IMR-90 (cell line): ENCODE results near the gene SRP14. TPM values are rescaled to one million over a fixed set of nuclear protein-coding genes. Genes with fewer than 3 reads are reported as not detected.

Source experiments
- ATAC-seq: fragments of 200-7000 bp; cut with Tn5 transposase; 2 replicates; pipeline ENCODE4 v1.9.1; 2020; ENCODE audit warnings: low read depth, mild to moderate bottlenecking, moderate library complexity
- BruUV-seq: library from RNA; stranded (reverse); fragments of 400-500 nt; replicated peaks from 2 replicates; lab custom pipeline; 2021; lab: Mats Ljungman, UMichigan
- CTCF ChIA-PET: fragments of 300-600 bp; formaldehyde crosslinking; extraction: SDS; loops from one replicate; lab custom pipeline; 2021; ENCODE audit warnings: antibody characterized with exemption; lab: Yijun Ruan, JAX
- POLR2A ChIA-PET: fragments of 300-600 bp; sonication (Branson Sonifier 250); formaldehyde crosslinking; loops from one replicate; lab custom pipeline; 2022; ENCODE audit warnings: antibody characterized with exemption; ENCODE audit not compliant: unreplicated experiment; lab: Charles Lee
- DNase-seq: peaks from one replicate; pipeline ENCODE4 v3.0.0; 2013
- H2AFZ ChIP-seq: replicated peaks from 2 replicates; pipeline ENCODE3; 2013; ENCODE audit warnings: low read length, mild to moderate bottlenecking; ENCODE audit not compliant: poor library complexity
- H2AK5ac ChIP-seq: 2 replicates; pipeline ENCODE4 v1.6.1; 2013; ENCODE audit warnings: low read depth, low read length, inconsistent platforms
- H2AK9ac ChIP-seq: replicated peaks from 2 replicates; pipeline ENCODE3; 2013; ENCODE audit warnings: mild to moderate bottlenecking, low read depth, low read length, moderate library complexity; ENCODE audit not compliant: poor library complexity
- H2BK120ac ChIP-seq: 2 replicates; pipeline ENCODE4 v1.6.1; 2013; ENCODE audit warnings: low read depth, low read length, inconsistent platforms
- H2BK15ac ChIP-seq: 3 replicates; pipeline ENCODE4 v1.6.1; 2013; ENCODE audit warnings: low read depth, low read length, inconsistent platforms
- H2BK20ac ChIP-seq: 2 replicates; pipeline ENCODE4 v1.6.1; 2013; ENCODE audit warnings: low read depth, mild to moderate bottlenecking, inconsistent platforms, low read length, moderate library complexity
- H2BK5ac ChIP-seq: 2 replicates; pipeline ENCODE4 v1.6.1; 2013; ENCODE audit warnings: mild to moderate bottlenecking, low read depth, low read length, inconsistent platforms; ENCODE audit not compliant: poor library complexity, severe bottlenecking
- H3K14ac ChIP-seq: replicated peaks from 2 replicates; pipeline ENCODE4 v1.6.1; 2013; ENCODE audit warnings: low read depth, low read length, inconsistent platforms
- H3K18ac ChIP-seq: 2 replicates; pipeline ENCODE4 v1.6.1; 2013; ENCODE audit warnings: low read depth, low read length, control low read depth
- H3K23ac ChIP-seq: 2 replicates; pipeline ENCODE4 v1.6.1; 2013; ENCODE audit warnings: low read depth, low read length, inconsistent platforms
- H3K27ac ChIP-seq: 2 replicates; pipeline ENCODE4 v1.5.1; 2013; ENCODE audit warnings: mild to moderate bottlenecking, control low read depth, low read length; ENCODE audit not compliant: insufficient read depth
- H3K27me3 ChIP-seq: 2 replicates; pipeline ENCODE4 v1.6.1; 2013; ENCODE audit warnings: low read length; ENCODE audit not compliant: control insufficient read depth, insufficient read depth
- H3K36me3 ChIP-seq: 2 replicates; pipeline ENCODE4 v1.6.1; 2013; ENCODE audit warnings: low read length, mixed read lengths; ENCODE audit not compliant: control insufficient read depth, insufficient read depth
- H3K4ac ChIP-seq: 2 replicates; pipeline ENCODE4 v1.6.1; 2013; ENCODE audit warnings: low read depth, low read length, inconsistent platforms
- H3K4me1 ChIP-seq: 2 replicates; pipeline ENCODE4 v1.6.1; 2013; ENCODE audit warnings: low read length, mixed read lengths; ENCODE audit not compliant: control insufficient read depth, insufficient read depth
- H3K4me2 ChIP-seq: 2 replicates; pipeline ENCODE4 v1.6.1; 2013; ENCODE audit warnings: low read depth, mild to moderate bottlenecking, control low read depth, low read length, moderate library complexity
- H3K4me3 ChIP-seq: 2 replicates; pipeline ENCODE4 v1.5.1; 2013; ENCODE audit warnings: low read depth, mild to moderate bottlenecking, control low read depth, low read length, moderate library complexity; ENCODE audit not compliant: insufficient read depth
- H3K56ac ChIP-seq: 2 replicates; pipeline ENCODE4 v1.6.1; 2013; ENCODE audit warnings: low read length, inconsistent platforms; ENCODE audit not compliant: insufficient read depth; ENCODE audit errors: extremely low read depth
- H3K79me1 ChIP-seq, 2 experiments: 2 replicates each; pipeline ENCODE4 v1.6.1; 2013; ENCODE audit warnings: low read length in 2 of 2, inconsistent platforms in 1 of 2, low read depth in 1 of 2
- H3K9ac ChIP-seq: 2 replicates; pipeline ENCODE4 v1.6.1; 2013; ENCODE audit warnings: low read depth, low read length, control low read depth
- H3K9me1 ChIP-seq: 2 replicates; pipeline ENCODE4 v1.6.1; 2013; ENCODE audit warnings: low read length, inconsistent platforms; ENCODE audit not compliant: insufficient read depth
- H3K9me3 ChIP-seq: 2 replicates; pipeline ENCODE4 v1.6.1; 2013; ENCODE audit warnings: low read length; ENCODE audit not compliant: control insufficient read depth, insufficient read depth
- H4K20me1 ChIP-seq: 2 replicates; pipeline ENCODE4 v1.6.1; 2013; ENCODE audit warnings: low read length, inconsistent platforms; ENCODE audit not compliant: insufficient read depth
- H4K5ac ChIP-seq: 2 replicates; pipeline ENCODE4 v1.6.1; 2013; ENCODE audit warnings: mild to moderate bottlenecking, low read depth, low read length, control low read depth
- H4K8ac ChIP-seq, 2 experiments: 2 replicates each; pipeline ENCODE4 v1.6.1; 2013; ENCODE audit warnings: low read depth in 2 of 2, low read length in 2 of 2, control low read depth in 1 of 2, inconsistent platforms in 1 of 2
- H4K91ac ChIP-seq: 2 replicates; pipeline ENCODE4 v1.6.1; 2013; ENCODE audit warnings: low read depth, low read length, inconsistent platforms; ENCODE audit not compliant: insufficient read depth
- CEBPB ChIP-seq: IDR thresholded peaks from 2 replicates; pipeline ENCODE4 v1.6.1; 2012; ENCODE audit warnings: low read depth, low read length, improper control_type of control experiment
- CHD1 ChIP-seq: IDR thresholded peaks from 2 replicates; pipeline ENCODE4 v1.6.1; 2012; ENCODE audit warnings: low read depth, low read length, improper control_type of control experiment
- FOS ChIP-seq: fragments of 150-350 bp; IDR thresholded peaks from 2 replicates; pipeline ENCODE4 v1.6.1; 2016; ENCODE audit warnings: low read depth, low read length
- MAFK ChIP-seq: IDR thresholded peaks from 2 replicates; pipeline ENCODE4 v1.6.1; 2012; ENCODE audit warnings: low read depth, low read length, improper control_type of control experiment
- MAZ ChIP-seq: IDR thresholded peaks from 2 replicates; pipeline ENCODE4 v1.6.1; 2012; ENCODE audit warnings: low read depth, mild to moderate bottlenecking, low read length, improper control_type of control experiment, moderate library complexity, borderline replicate concordance
- MXI1 ChIP-seq: IDR thresholded peaks from 2 replicates; pipeline ENCODE4 v1.6.1; 2012; ENCODE audit warnings: low read depth, mild to moderate bottlenecking, low read length, moderate library complexity, borderline replicate concordance
- RCOR1 ChIP-seq: IDR thresholded peaks from 2 replicates; pipeline ENCODE4 v1.6.1; 2012; ENCODE audit warnings: mild to moderate bottlenecking, low read length, improper control_type of control experiment; ENCODE audit not compliant: insufficient replicate concordance
- SMC3 ChIP-seq: fragments of 150-350 bp; IDR thresholded peaks from 2 replicates; pipeline ENCODE4 v1.6.1; 2016; ENCODE audit warnings: low read depth, mild to moderate bottlenecking, antibody characterized with exemption, low read length, moderate library complexity
- WGBS, 2 experiments: methylation state at CpG; one replicate each; pipeline versions ENCODE4 v1.1.5 to v1.1.7; 2013; ENCODE audit warnings: missing lambda C conversion rate in 2 of 2; ENCODE audit not compliant: insufficient read length in 1 of 2; ENCODE audit errors: extremely low coverage in 2 of 2; 5-methylcytosine and 5-hydroxymethylcytosine counted together
- dilution Hi-C: fragments of 300-500 bp; cut with HindIII; formaldehyde crosslinking; loops from one replicate; pipeline ENCODE4 v1.14.3; 2018; ENCODE audit warnings: low sequenced_read_pairs; ENCODE audit not compliant: unreplicated experiment
- in situ Hi-C: fragments of 300-500 bp; cut with MboI; formaldehyde crosslinking; loops from 3 replicates; pipeline ENCODE4 v1.14.3; 2019; ENCODE audit warnings: low sequenced_read_pairs, inconsistent platforms, mixed read lengths
- intact Hi-C: fragments of 100-400 bp; cut with micrococcal nuclease; formaldehyde crosslinking; loops from 2 replicates; pipeline ENCODE4 v1.10.0; 2022
- polyA plus RNA-seq, 3 experiments: library from polyadenylated mRNA; depleted of rRNA; stranded (reverse); fragments of >200 nt; gene quantifications; 2 replicates each; pipeline ENCODE4 v1.2.3, GENCODE V29; 2012; ENCODE audit warnings: low replicate concordance in 1 of 3
- total RNA-seq: library from RNA; depleted of rRNA; stranded (reverse); fragments of >200 nt; gene quantifications from 2 replicates; pipeline ENCODE4 v1.2.3, GENCODE V29; 2012
- TF ChIP-seq, protein P1 (sequence below): fragments of 150-350 bp; IDR thresholded peaks from 2 replicates; pipeline ENCODE4 v1.6.1; 2016; ENCODE audit warnings: low read depth, mild to moderate bottlenecking, low read length, moderate library complexity, borderline replicate concordance
- TF ChIP-seq, protein P2 (sequence below): conservative IDR thresholded peaks from 2 replicates; pipeline ENCODE4 v1.5.1; 2012; ENCODE audit warnings: mild to moderate bottlenecking, low read depth, low read length, improper control_type of control experiment

SRP14 gene
- total and polyA plus RNA-seq, 2 of the 4 experiments (the other 2 are of a cell fraction) = 106 to 295 TPM

DNA sequence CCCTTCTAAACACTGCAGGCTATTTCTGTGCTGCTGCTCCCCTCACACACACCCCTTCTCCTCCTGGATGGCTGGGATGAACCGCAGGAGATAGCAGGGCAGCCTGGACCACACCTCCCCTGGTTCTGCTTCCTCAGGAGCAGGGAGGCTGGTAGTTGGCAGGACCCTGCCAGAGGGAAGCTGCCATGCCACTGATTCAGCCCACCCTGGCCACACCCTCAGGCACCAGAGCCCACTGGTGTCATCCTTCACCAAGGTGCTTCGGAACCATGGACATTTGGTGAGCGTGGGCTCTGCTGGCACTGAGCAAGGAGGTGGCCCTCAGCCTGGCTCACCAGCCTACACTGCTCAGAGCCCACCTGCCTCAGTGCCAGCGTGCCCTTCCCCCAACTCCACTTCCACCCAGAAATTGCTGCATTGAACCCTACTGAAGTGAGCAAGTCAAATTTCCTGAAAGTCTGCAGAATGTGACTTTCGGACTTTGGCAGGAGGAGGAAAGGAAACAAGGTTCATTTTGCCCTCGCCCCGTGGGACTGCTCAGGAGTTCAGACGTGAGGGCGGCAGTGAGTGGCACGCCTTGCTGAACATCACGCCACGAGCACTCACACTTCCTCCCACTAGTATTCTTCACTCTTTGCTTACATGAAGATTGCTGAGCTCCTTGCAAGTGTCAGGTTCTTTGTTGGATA lies 43.4 kb upstream of the SRP14 start:
- peak overlapping the region; percentile 97 for H3K4ac ChIP-seq
- peak overlapping the region; percentile 79 for H3K4me2 ChIP-seq
- H2BK5ac ChIP-seq = peak overlapping the region; percentile 42
- ChIA-PET CTCF (interaction anchor here (0.8 to 0.9 kb wide), 3 partner anchors 23 to 92 kb away, joined by 3 to 4 read pairs (median 3); no protein-coding TSS in a partner anchor), POLR2A (interaction anchor here (0.6 to 1.8 kb wide), 4 partner anchors 16 to 121 kb away, joined by 3 to 5 read pairs (median 3); partner anchors contain the start of gene BMF)
- H3K23ac ChIP-seq = peak overlapping the region; percentile 76
- DNase-seq = no peak
- H3K9me3 ChIP-seq = no peaks in the 10 kb centered on the region
- peak overlapping the region; percentile 36 to 89; a peak in 3 of 4 replicates for H4K8ac ChIP-seq
- H3K4me3 ChIP-seq = no peak overlapping the region
- peak overlapping the region; percentile 90; the same call in 2 of the 3 replicates for H2BK15ac ChIP-seq
- peak overlapping the region; percentile 88; the same call in 1 of the 2 replicates for H3K56ac ChIP-seq
- 73% methylated on average over 3 of the region's 12 CpGs; no CpG with 5 or more reads in 1 of the 2 experiments for whole genome bisulfite sequencing, 2 experiments
- H3K79me1 ChIP-seq = peaks cover 0 to 12% of the 10 kb centered on the region in 2 experiments; a peak in 2 of 4 replicates
- peak overlapping the region; percentile 87 for H2AFZ ChIP-seq
- in situ Hi-C loops = no loop called here
- no peaks in the 10 kb centered on the region for H3K36me3 ChIP-seq
- TF ChIP-seq, protein P1, sequence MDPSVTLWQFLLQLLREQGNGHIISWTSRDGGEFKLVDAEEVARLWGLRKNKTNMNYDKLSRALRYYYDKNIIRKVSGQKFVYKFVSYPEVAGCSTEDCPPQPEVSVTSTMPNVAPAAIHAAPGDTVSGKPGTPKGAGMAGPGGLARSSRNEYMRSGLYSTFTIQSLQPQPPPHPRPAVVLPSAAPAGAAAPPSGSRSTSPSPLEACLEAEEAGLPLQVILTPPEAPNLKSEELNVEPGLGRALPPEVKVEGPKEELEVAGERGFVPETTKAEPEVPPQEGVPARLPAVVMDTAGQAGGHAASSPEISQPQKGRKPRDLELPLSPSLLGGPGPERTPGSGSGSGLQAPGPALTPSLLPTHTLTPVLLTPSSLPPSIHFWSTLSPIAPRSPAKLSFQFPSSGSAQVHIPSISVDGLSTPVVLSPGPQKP = no peak
- no peak for TF ChIP-seq CHD1
- no peak for TF ChIP-seq MAZ
- no peak for TF ChIP-seq MXI1
- no peak for TF ChIP-seq FOS
- TF ChIP-seq RCOR1 = no peak
- no peak for TF ChIP-seq CEBPB
- TF ChIP-seq, protein P2, sequence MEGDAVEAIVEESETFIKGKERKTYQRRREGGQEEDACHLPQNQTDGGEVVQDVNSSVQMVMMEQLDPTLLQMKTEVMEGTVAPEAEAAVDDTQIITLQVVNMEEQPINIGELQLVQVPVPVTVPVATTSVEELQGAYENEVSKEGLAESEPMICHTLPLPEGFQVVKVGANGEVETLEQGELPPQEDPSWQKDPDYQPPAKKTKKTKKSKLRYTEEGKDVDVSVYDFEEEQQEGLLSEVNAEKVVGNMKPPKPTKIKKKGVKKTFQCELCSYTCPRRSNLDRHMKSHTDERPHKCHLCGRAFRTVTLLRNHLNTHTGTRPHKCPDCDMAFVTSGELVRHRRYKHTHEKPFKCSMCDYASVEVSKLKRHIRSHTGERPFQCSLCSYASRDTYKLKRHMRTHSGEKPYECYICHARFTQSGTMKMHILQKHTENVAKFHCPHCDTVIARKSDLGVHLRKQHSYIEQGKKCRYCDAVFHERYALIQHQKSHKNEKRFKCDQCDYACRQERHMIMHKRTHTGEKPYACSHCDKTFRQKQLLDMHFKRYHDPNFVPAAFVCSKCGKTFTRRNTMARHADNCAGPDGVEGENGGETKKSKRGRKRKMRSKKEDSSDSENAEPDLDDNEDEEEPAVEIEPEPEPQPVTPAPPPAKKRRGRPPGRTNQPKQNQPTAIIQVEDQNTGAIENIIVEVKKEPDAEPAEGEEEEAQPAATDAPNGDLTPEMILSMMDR = no peak
- TF ChIP-seq SMC3 = no peak
- TF ChIP-seq MAFK = no peak
- H3K14ac ChIP-seq = peak overlapping the region; percentile 96
- H3K4me1 ChIP-seq = peaks cover 28% of the 10 kb centered on the region
- H2BK120ac ChIP-seq = peak overlapping the region; percentile 99
- H2AK5ac ChIP-seq = peak overlapping the region; percentile 93
- peak overlapping the region; percentile 96 for H2AK9ac ChIP-seq
- H3K27me3 ChIP-seq = no peaks in the 10 kb centered on the region
- peak overlapping the region; percentile 82 for H3K18ac ChIP-seq
- H4K5ac ChIP-seq = peak overlapping the region; percentile 74
- peak overlapping the region; percentile 68 for H3K27ac ChIP-seq
- peak overlapping the region; percentile 93 for H4K91ac ChIP-seq
- intact Hi-C loops = no loop called here
- no peaks in the 10 kb centered on the region for H4K20me1 ChIP-seq
- ATAC-seq = peak; percentile 35
- peak overlapping the region; percentile 40 for H3K9ac ChIP-seq
- dilution Hi-C loops = no loop called here
- H2BK20ac ChIP-seq = peak overlapping the region; percentile 93
- peaks cover 35% of the 10 kb centered on the region for H3K9me1 ChIP-seq
- no TSS peak for BruUV-seq
